HG03103 (cell line): ENCODE measurements around the gene CELF1.

Source experiments
- ATAC-seq: cut with Tn5 transposase; IDR thresholded peaks from one replicate; pipeline ENCODE4 v1.9.1; 2021; ENCODE audit warnings: low read depth; ENCODE audit not compliant: unreplicated experiment

CELF1 gene

GRCh38 chr11:47433157-47433556, 119.8 kb downstream of the CELF1 start:
- no peak for ATAC-seq

DNA sequence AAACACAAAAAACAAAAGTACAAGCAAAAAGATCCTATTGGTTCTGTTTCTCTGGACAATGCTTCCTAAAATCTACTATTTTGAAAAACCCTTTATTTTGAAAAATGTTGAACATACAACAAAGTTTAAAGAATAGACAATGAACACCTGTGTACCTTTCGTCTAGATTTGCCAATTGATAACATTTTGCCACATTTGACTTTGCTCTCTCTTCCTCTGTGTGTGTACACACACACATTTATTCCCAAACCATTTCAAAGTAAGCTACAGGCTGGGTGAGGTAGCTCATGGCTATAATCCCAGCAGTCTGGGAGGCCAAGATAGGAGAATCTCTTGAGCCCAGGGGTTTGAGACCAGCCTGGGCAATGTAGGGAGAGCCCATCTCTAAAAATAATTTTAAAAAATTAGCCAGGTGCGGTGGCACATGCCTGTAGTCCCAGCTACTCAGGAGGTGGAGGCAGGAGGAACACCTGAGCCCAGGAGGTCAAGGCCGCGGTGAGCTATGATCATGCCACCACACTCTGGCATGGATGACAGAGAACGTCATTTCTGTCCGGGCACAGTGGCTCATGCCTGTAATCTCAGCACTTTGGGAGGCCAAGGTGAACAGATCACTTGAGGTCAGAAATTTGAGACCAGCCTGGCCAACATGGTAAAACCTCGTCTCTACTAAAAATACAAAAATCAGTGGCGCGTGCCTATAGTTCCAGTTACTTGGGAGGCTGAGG, 121.4 kb downstream of the CELF1 start:
- no peak for ATAC-seq

GRCh38 chr11:47430524-47430923, 122.4 kb downstream of the CELF1 start:
- no peak for ATAC-seq

DNA sequence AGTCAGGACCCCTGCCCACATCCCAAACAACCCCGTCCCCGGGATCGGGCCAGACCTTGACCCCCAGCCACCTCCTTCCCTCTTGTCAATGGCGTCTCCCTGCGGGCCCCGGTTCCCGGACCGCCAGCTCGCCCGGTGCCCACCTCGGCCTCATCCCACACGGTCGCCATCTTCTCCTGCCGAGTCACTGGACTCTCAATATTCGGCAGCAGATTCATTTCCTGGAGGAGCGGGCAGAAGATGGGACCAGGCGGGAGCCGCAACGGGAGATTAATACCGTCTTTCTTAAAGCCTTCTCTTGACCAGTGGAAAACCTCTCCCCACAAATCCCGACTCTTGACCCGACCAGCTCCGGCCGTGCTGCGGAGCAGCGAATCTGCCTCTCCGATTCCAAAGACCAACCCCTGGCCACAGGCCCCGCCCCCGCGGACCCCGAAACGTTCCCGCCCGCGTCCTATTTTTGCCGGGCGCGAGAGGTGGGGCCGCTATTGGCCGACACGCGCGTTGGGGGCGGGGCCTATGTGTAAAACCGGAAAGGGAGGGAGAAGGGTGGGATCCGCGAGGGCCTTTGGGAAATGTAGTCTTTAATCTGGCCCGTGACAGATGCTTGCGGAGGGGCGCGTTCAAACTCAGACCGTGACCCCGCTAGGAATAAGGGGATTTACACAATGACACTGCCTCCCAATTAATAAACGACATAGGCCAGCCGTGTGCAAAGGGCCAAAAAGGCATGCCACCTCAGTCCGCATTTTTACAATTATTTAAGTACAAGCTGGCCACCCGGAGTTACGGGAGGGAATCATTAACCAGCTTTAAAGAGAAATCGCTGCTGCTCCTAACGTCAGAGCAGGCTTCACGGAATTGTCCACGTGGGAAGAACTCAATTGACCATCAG, 126.6 kb downstream of the CELF1 start, which contains the start of gene PSMC3:
Gene PSMC3, minus strand, starts transcription at position 378 of the 895 bp plus-strand sequence. Its CDS starts 160 bp downstream, at position 218.
- ATAC-seq: peak; percentile 96

DNA sequence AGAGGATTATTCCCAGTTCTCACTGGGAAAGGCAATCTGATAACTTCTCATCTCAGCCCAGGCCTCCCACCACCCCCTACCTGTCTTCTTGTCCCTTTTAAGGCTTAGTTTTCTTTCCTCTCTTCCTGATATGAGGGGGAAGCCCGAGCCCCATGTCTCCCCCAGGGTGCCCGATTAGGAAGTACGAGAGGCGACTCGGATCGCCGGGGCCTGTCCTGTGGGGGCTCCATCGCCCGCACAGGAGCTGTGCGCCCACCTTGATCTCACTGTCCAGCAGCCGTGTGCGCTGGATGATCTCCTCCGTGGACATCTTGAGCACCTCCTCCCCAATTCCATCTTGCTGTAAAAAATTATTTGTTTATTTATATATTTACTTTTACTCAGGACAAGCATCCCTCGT, 127.3 kb downstream of the CELF1 start:
- no peak for ATAC-seq

DNA sequence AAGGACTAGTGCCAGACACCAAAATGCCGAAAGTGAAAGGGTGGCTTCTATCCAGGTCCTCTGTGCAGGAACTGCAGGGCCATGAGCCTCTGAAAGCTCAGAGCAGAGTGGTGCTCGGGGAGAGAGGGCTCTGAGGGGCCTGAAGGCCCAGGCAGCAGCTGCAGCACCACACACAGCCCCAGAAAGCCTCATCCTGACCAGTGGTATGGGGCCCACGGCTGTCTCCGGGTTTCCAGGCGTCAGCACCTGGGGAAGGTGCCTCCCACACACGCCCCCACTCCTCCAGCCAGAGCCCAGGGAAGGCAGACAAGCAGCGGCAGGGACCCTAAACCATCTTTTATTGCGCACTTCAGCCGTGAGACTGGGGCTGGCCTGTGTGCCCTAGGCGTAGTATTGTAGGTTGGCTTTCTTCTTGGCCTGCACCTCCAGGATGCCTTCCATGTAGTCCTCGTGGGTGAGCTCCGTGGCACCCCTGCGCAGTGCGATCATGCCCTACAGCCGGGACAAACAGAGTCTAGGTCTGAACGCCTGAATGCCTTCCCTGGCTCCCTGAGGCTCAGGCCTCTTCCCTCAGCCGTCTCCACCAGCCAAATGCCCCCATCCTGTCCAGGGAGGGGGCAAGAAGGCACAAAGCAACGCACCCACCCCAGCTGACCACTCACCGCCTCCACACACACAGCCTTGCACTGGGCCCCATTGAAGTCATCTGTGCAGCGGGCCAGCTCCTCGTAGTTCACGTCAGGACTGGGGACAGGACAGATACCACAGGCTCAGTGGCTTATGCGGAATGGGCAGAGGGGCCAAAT, 134.3 kb downstream of the CELF1 start:
- ATAC-seq: no peak

- no peak for ATAC-seq
Measured at GRCh38 chr11:47417712-47418111, 135.2 kb downstream of the CELF1 start.

- no peak for ATAC-seq
Measured at GRCh38 chr11:47415949-47416472, 136.9 kb downstream of the CELF1 start.
